Fibroblast of skin of right biceps (primary cell): ENCODE measurements around the gene BHLHA15.

Experiments
- DNase-seq: peaks from one replicate; pipeline ENCODE4 v3.0.0-alpha.2; 2013

The BHLHA15 gene

GRCh38 chr7:98211221-98211675 is at the start of gene BHLHA15:
Gene BHLHA15 (plus strand): TSS chr7:98211439. CDS start chr7:98212310, 871 bp downstream.
- no peak for DNase-seq

GRCh38 chr7:98162758-98163157 is 48.5 kb upstream of the BHLHA15 start:
- DNase-seq, result no peak

DNA sequence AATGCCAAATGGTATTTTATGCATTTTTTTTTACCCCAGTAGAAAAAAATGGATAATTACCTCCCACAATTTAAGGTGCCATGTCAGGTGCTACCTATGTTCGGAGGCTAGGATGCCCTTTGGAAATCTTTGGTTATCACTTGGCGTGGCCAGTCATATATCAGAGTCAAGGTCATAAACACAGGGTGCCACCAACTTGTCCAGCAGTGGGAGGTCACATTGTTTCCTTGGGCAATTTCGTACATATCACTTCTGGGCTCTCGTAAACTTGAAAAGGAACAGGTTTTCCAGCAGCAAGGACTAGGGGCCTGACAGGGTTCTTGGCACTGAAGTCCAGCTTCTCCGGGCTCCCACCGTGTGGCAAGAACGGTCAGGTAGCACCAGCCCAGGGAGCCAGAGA is 48.0 kb upstream of the BHLHA15 start:
- DNase-seq, result no peak

DNA sequence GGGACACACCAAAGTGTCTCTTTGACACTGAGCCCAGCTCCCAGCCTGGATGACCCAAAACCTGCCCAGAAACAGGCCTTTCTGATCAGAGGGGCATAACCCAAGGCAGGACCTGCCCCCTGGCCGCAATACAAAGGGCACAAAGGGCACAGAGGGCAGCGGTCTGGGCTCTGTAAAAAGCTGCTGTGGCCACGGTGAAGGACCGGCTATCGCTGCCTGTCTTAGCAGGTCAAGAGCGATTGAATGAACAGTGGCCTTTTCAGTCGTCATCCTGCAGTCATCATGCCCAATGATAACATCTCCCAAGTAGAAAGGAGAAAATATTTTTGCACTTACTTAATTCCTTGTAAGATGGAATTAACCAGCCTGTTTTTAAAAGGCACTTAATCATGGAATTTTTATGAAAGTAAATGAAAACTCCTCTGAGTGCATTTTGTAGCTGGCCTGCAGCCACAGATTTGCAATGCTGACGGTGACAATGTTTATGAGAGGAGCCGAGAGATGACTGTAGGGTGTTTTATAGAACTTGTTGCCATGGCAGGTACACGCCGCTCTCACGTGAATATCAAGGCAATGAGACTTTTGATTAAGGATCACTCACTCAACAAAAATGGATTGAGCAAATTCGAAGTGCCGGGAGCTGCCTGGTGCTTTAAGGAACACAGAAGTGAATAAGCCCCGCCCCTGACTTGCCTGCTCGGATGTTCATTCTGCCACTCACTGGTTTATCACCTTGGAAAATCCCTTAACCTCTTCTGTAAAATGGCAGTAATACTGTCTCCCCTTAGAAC is 47.3 kb upstream of the BHLHA15 start:
- DNase-seq, result peak; percentile 3

GRCh38 chr7:98165827-98166667 is 45.2 kb upstream of the BHLHA15 start:
- DNase-seq, result peak; percentile 8

DNA sequence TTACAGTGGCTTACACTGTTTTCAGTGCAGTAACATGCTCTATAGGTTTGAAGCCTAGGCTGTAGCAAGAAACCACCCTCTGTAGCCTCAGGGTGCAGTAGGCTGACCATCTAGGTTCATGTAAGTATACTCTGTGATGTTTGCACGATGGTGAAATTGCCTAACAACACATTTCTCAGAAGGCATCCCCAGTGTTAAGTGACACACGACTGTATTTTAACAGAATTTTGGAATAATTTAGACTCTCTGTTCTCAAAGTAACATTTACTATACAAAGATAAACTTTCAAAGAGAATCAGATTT is 44.6 kb upstream of the BHLHA15 start:
- no peak for DNase-seq

GRCh38 chr7:98167653-98168052 is 43.6 kb upstream of the BHLHA15 start:
- DNase-seq, result no peak

GRCh38 chr7:98168181-98168903 is 42.9 kb upstream of the BHLHA15 start:
- DNase-seq, result peak; percentile 49

- DNase-seq, result no peak
Observed at GRCh38 chr7:98168904-98169621, 42.2 kb upstream of the BHLHA15 start.

- no peak for DNase-seq
Observed at GRCh38 chr7:98170966-98171365, 40.3 kb upstream of the BHLHA15 start.

- no peak for DNase-seq
Observed at GRCh38 chr7:98171449-98171848, 39.8 kb upstream of the BHLHA15 start.

DNA sequence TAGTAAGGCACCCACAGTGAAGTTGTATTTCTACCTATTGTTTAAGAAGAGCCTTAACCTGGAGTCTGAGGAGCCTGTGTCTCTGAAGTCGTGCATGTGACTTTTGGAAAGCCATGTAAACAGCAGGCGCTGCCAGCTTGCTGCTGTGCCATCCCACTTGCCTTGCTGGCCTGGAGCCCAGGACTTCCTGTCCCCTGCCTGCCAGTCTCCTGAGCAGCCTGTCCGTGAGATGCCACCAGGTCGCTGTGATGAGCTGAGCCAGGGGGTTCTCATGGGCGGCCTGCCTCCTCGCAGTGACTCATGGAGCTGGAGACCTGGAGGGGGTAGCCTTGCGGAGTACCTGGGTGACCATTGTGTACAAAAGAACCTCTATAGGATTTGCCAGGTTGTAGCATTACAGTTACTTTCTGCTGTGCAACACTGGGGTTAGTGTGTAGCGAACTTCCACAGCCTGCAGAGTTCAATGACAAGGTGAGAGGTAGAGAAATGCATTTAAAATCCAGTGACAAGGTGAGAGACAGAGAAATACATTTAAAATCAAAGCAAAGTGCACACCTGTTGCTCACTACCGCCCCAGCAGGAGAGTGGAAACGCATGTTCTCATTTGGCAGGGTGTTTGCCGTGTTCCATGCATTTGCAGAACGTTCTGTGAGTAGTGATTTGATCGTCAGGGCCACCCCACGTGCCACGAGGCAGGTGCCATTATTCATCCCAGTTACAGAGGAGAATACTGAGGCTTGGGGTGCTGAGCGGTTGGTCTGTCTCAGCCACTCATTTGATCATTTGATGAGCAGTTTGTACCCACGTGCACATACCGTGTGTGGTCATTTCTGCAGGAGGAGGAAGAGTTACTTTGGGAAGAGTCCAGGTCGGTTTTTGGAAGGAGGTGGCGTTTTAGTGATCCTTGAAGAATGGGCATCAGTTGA is 36.6 kb upstream of the BHLHA15 start:
- DNase-seq, result no peak

GRCh38 chr7:98175260-98175940 is 35.8 kb upstream of the BHLHA15 start:
- no peak for DNase-seq

DNA sequence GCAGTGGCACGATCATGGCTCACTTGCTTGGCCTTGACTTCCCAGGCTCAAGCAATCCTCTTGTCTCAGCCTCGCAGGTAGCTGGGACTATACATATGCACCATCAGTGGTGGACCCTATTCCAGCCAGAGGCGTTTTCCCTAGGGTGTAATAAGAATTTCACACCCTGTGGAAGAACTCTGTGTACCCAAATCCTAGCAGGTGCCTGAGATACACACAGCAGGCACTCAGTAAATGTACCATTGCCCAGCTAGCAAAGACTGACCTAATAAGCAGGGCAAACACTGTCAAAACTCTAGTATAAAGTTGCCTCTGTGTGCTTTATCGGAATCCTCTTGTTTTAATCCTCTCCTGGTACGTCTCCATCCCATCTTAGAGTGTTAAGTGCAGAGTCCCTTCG is 33.7 kb upstream of the BHLHA15 start:
- no peak for DNase-seq

DNA sequence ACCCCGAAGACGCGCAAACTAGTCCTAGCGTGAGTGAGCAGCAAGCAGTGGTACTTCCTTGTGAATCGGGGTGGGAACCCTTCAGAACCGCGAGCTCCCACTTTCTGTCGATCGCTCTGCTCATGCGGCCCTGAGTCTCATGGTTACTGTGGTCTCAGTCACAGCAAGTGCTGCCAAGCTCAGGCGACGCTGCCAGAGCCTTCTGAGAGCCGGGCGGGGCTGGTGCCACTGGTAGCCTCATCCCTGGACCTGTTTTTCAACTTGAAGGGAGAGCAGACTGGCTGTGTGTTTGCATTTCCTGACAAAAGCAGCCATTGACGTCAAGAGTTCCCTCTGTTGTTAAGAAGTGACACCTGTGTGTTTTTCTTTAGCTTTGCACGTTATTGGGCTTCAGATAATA is 32.9 kb upstream of the BHLHA15 start:
- DNase-seq, result no peak

GRCh38 chr7:98178762-98179490 is 32.3 kb upstream of the BHLHA15 start:
- no peak for DNase-seq

GRCh38 chr7:98180751-98181150 is 30.5 kb upstream of the BHLHA15 start:
- DNase-seq, result no peak

DNA sequence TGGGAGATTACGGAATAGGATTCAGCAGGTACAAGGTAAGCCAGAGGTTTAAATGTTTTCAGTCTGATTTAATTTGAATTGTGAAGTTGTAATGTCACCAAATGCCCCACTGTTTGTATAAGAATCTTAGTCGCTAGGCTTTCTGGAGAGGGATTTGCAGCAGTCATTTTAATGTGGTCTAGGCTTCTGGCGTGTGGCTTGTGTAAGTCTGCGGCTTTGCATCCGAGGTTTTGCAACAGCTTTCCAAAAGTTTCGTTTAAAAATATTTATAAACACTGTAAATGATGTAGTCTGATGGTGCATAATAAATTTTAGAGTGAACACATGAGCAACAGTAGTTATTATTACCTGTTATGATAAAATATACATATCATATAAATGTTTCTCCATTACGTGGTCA is 26.1 kb upstream of the BHLHA15 start:
- DNase-seq, result no peak

- DNase-seq, result peak; percentile 53
Observed at GRCh38 chr7:98186452-98187137, 24.6 kb upstream of the BHLHA15 start.

DNA sequence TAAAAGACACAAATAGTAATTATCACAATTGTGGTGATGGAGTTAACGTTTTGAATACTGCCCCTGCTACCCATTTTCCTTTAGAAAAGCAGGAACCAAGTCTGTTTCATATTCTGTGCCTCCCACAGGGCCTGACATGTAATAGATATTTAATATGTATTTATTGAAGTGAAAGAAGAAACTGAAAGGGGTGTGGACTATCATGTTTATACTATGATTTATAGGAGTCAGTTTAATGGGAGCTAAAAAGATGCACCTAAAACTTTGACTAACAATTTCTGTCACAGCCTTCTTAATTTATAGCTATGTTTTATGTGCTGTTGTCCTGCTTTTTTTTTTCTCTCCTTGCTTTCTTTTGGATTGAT is 24.1 kb upstream of the BHLHA15 start:
- no peak for DNase-seq
